ENCODE data around the gene WNT9B. TPM values are rescaled to one million over a fixed set of nuclear protein-coding genes. Genes with fewer than 3 reads are reported as not detected.

WNT9B gene
- total and polyA plus RNA-seq, 2 experiments from 2014 or later = 0.17 TPM; not detected in 1

DNA sequence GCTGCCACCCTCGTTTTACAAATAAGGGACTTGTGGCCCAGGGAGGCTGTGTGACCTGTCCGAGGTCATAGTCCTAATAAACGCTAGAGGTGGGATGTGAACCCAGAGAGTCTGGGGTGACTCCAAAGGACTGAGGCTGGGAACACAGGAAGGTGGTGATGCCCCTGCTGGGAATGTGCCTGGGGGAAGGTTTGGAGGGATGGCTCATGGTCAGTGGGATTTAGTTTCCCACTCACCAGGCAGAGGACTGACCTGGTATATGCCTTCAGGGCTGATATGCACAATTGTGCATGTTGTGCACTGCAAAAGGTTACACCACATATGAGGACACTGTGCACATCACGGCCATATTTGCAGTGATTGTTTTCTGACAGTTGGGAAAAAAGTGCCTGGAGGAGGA, 13.9 kb upstream of the WNT9B start:
- H3F3A ChIP-seq (replicated peaks; ENCODE audit: low read depth) = no peaks in the 10 kb centered on the region; the same call in 1 of the 2 replicates
- H3K4me3 ChIP-seq = no peak overlapping the region
- no peak overlapping the region for H3K27ac ChIP-seq (ENCODE audit: low read depth)
- peaks cover 8% of the 10 kb centered on the region for H3K9me3 Mint-ChIP-seq
- H3K9me2 ChIP-seq (ENCODE audit: insufficient read depth) = no peaks in the 10 kb centered on the region
- H4K20me1 ChIP-seq (replicated peaks; ENCODE audit: insufficient read depth) = no peaks in the 10 kb centered on the region
- H3K27me3 Mint-ChIP-seq (ENCODE audit: insufficient read depth, low read depth, poor library complexity) = peaks cover 37% of the 10 kb centered on the region
- H3K4me1 Mint-ChIP-seq = peaks cover 17% of the 10 kb centered on the region
- TF ChIP-seq ZNF114 (CRISPR knock-in tag; IDR thresholded peaks at IDR 0.05) (no peak), STAT1 (IDR thresholded peaks at IDR 0.05; ENCODE audit: unreplicated experiment) (no peak), POLR2AphosphoS5 (IDR thresholded peaks at IDR 0.05; ENCODE audit: low read depth) (no peak)
- TF ChIP-seq, protein P1, sequence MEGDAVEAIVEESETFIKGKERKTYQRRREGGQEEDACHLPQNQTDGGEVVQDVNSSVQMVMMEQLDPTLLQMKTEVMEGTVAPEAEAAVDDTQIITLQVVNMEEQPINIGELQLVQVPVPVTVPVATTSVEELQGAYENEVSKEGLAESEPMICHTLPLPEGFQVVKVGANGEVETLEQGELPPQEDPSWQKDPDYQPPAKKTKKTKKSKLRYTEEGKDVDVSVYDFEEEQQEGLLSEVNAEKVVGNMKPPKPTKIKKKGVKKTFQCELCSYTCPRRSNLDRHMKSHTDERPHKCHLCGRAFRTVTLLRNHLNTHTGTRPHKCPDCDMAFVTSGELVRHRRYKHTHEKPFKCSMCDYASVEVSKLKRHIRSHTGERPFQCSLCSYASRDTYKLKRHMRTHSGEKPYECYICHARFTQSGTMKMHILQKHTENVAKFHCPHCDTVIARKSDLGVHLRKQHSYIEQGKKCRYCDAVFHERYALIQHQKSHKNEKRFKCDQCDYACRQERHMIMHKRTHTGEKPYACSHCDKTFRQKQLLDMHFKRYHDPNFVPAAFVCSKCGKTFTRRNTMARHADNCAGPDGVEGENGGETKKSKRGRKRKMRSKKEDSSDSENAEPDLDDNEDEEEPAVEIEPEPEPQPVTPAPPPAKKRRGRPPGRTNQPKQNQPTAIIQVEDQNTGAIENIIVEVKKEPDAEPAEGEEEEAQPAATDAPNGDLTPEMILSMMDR (conservative IDR thresholded peaks at IDR 0.05; ENCODE audit: low read depth in 2 of 2) = no peak
- TF ChIP-seq, protein P2, sequence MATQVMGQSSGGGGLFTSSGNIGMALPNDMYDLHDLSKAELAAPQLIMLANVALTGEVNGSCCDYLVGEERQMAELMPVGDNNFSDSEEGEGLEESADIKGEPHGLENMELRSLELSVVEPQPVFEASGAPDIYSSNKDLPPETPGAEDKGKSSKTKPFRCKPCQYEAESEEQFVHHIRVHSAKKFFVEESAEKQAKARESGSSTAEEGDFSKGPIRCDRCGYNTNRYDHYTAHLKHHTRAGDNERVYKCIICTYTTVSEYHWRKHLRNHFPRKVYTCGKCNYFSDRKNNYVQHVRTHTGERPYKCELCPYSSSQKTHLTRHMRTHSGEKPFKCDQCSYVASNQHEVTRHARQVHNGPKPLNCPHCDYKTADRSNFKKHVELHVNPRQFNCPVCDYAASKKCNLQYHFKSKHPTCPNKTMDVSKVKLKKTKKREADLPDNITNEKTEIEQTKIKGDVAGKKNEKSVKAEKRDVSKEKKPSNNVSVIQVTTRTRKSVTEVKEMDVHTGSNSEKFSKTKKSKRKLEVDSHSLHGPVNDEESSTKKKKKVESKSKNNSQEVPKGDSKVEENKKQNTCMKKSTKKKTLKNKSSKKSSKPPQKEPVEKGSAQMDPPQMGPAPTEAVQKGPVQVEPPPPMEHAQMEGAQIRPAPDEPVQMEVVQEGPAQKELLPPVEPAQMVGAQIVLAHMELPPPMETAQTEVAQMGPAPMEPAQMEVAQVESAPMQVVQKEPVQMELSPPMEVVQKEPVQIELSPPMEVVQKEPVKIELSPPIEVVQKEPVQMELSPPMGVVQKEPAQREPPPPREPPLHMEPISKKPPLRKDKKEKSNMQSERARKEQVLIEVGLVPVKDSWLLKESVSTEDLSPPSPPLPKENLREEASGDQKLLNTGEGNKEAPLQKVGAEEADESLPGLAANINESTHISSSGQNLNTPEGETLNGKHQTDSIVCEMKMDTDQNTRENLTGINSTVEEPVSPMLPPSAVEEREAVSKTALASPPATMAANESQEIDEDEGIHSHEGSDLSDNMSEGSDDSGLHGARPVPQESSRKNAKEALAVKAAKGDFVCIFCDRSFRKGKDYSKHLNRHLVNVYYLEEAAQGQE (IDR thresholded peaks at IDR 0.05; ENCODE audit: unreplicated experiment) = no peak
- TF ChIP-seq, protein P3, sequence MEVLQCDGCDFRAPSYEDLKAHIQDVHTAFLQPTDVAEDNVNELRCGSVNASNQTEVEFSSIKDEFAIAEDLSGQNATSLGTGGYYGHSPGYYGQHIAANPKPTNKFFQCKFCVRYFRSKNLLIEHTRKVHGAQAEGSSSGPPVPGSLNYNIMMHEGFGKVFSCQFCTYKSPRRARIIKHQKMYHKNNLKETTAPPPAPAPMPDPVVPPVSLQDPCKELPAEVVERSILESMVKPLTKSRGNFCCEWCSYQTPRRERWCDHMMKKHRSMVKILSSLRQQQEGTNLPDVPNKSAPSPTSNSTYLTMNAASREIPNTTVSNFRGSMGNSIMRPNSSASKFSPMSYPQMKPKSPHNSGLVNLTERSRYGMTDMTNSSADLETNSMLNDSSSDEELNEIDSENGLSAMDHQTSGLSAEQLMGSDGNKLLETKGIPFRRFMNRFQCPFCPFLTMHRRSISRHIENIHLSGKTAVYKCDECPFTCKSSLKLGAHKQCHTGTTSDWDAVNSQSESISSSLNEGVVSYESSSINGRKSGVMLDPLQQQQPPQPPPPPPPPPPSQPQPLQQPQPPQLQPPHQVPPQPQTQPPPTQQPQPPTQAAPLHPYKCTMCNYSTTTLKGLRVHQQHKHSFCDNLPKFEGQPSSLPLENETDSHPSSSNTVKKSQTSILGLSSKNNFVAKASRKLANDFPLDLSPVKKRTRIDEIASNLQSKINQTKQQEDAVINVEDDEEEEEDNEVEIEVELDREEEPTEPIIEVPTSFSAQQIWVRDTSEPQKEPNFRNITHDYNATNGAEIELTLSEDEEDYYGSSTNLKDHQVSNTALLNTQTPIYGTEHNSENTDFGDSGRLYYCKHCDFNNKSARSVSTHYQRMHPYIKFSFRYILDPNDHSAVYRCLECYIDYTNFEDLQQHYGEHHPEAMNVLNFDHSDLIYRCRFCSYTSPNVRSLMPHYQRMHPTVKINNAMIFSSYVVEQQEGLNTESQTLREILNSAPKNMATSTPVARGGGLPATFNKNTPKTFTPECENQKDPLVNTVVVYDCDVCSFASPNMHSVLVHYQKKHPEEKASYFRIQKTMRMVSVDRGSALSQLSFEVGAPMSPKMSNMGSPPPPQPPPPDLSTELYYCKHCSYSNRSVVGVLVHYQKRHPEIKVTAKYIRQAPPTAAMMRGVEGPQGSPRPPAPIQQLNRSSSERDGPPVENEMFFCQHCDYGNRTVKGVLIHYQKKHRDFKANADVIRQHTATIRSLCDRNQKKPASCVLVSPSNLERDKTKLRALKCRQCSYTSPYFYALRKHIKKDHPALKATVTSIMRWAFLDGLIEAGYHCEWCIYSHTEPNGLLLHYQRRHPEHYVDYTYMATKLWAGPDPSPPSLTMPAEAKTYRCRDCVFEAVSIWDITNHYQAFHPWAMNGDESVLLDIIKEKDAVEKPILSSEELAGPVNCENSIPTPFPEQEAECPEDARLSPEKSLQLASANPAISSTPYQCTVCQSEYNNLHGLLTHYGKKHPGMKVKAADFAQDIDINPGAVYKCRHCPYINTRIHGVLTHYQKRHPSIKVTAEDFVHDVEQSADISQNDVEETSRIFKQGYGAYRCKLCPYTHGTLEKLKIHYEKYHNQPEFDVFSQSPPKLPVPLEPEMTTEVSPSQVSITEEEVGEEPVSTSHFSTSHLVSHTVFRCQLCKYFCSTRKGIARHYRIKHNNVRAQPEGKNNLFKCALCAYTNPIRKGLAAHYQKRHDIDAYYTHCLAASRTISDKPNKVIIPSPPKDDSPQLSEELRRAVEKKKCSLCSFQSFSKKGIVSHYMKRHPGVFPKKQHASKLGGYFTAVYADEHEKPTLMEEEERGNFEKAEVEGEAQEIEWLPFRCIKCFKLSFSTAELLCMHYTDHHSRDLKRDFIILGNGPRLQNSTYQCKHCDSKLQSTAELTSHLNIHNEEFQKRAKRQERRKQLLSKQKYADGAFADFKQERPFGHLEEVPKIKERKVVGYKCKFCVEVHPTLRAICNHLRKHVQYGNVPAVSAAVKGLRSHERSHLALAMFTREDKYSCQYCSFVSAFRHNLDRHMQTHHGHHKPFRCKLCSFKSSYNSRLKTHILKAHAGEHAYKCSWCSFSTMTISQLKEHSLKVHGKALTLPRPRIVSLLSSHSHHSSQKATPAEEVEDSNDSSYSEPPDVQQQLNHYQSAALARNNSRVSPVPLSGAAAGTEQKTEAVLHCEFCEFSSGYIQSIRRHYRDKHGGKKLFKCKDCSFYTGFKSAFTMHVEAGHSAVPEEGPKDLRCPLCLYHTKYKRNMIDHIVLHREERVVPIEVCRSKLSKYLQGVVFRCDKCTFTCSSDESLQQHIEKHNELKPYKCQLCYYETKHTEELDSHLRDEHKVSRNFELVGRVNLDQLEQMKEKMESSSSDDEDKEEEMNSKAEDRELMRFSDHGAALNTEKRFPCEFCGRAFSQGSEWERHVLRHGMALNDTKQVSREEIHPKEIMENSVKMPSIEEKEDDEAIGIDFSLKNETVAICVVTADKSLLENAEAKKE (CRISPR knock-in tag; IDR thresholded peaks at IDR 0.05) = no peak
- no peaks in the 10 kb centered on the region for H3K79me2 ChIP-seq (replicated peaks; ENCODE audit: insufficient read depth)
- no peak overlapping the region for H2AFZ ChIP-seq
- H3K27me3 ChIP-seq (ENCODE audit: insufficient read depth) = peaks cover 21% of the 10 kb centered on the region
- no peak overlapping the region for H3K4me2 ChIP-seq
- H3K27ac Mint-ChIP-seq = no peak overlapping the region
- no peaks in the 10 kb centered on the region for H3K36me3 ChIP-seq (ENCODE audit: insufficient read depth)
- no peak overlapping the region for H3K4me3 Mint-ChIP-seq
- no peaks in the 10 kb centered on the region for H3K36me3 Mint-ChIP-seq (ENCODE audit: low read depth)
- DNase-seq (ENCODE audit: low spot score) (no peak), ATAC-seq (no peak)
- H3K4me1 ChIP-seq (ENCODE audit: insufficient read depth) = peaks cover 3% of the 10 kb centered on the region; the same call in 1 of the 2 replicates

Measured in GM23338 (cell line).